Pons (tissue), 1 donor: ENCODE data around the gene SHQ1.

Source experiments
- DNase-seq: peaks from one replicate; pipeline ENCODE4 v3.0.0-alpha.2; 2016; ENCODE audit warnings: low spot score

Gene SHQ1

GRCh38 chr3:72847751-72848702, at the start of gene SHQ1:
Gene SHQ1, minus strand, starts transcription at chr3:72848445. Its CDS starts 105 bp downstream, at chr3:72848340.
- DNase-seq, result peak; percentile 95

DNA sequence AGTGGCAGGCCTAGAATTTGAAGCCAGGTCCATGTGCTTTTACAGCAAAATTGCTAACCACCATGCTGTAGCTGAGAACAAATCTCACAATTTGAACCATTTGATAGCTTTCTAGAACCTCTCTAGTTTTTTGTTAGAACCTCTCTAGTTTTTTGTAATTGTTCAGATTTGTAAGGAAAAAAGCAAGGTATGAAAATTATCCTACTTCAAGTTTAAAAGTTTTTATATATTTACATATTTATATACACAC, 49.4 kb upstream of the SHQ1 start:
- DNase-seq, result no peak

- no peak for DNase-seq
Observed at GRCh38 chr3:72896996-72897757, 48.9 kb upstream of the SHQ1 start.

DNA sequence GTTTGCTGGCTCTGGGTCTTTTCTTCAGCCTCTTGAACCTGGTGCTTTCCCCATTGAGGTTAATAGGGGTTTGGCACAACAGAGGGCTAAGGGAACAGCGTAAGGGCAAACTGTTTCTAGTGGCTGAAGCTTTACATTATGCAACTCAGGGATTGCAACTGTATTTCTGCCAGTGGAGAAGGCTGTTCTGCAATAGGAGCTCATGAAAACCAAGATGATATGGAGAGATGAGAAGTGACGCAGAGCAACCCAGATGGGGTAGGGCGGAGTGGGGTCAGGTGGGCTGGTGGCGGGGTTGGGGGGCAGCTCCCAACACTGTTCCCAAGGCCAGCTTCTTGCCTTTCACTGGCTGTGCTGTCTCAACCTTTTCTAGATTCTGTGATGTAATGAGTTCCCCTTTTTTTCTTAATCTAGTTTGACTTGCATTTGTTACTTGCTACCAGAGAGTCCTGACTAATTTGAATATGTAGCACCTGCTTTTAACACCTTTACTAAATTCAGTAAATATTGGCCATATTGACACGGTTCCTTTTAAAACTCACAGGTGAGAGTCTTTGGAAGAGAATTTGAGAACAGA, 46.8 kb upstream of the SHQ1 start:
- no peak for DNase-seq

- peak; percentile 47 for DNase-seq
Observed at GRCh38 chr3:72892870-72893269, 44.6 kb upstream of the SHQ1 start.

DNA sequence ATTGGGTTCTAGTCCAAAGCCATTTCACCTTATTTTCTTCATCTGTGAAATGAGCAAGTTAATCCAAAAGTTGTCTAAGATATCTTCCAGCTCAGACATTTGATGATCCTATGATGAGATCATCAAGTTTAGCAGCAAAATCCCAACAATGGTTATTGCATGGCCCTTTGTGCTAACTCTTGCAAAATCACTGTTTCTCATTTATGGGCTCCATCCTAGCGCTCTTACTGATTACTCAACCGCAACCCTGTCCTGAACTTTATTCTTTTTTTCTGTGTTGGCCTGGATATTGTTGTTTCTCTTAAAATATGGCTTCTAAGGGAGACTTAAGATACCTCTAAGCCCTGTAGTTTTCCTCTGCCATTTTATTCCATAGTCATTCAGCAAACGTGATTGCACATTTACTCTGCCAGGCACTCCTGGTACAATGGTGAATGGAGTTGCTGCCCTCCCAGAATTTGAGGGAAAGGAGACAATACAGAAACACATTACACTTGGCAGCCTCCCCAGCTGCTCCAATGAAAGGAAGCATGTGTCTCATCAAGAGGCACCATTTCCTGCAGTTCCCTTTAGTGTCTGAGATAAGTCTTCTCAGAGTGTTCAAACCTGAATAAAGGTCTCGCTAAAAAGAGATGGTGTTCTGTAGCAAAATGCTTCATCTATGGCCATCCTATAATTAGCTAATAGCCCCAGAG, 44.0 kb upstream of the SHQ1 start:
- peak; percentile 98 for DNase-seq

DNA sequence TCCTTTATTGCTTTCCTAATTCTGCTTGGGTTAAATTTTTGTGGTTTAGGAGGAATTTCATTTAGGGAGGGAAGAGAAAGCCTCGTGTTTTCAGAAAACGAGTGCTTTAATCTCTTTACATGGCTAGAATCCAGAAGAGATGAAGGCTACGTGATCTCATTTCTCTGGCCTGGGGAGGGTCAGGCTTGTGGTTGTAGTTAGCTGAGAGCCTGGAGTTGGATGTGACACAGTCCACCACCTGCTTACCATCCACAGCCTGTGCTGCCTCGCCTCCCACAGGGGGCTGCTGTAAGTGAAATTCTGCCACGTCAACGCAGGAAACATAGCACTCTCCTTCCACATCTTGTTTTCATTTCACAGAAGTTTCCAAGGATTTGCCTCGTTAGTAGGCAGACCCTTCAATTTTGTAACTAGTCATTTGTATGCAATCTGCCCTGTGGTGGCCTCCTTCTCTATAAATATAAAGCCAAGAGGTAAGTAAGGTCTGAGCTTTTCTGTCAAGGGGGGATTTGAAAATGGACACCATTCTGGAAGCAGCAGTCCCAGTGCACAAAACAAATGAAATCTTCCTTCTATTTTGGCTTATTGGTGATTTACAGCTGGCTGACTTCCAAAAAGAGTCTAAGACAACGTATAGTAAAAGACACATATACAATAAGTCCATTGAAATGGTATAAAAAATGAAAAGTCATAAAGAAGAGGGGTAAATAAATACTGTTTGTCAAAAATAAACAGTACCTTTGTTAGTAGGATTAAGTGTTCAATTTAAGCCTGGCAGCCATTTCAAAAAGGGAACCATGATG, 43.0 kb upstream of the SHQ1 start:
- peak; percentile 57 for DNase-seq

DNA sequence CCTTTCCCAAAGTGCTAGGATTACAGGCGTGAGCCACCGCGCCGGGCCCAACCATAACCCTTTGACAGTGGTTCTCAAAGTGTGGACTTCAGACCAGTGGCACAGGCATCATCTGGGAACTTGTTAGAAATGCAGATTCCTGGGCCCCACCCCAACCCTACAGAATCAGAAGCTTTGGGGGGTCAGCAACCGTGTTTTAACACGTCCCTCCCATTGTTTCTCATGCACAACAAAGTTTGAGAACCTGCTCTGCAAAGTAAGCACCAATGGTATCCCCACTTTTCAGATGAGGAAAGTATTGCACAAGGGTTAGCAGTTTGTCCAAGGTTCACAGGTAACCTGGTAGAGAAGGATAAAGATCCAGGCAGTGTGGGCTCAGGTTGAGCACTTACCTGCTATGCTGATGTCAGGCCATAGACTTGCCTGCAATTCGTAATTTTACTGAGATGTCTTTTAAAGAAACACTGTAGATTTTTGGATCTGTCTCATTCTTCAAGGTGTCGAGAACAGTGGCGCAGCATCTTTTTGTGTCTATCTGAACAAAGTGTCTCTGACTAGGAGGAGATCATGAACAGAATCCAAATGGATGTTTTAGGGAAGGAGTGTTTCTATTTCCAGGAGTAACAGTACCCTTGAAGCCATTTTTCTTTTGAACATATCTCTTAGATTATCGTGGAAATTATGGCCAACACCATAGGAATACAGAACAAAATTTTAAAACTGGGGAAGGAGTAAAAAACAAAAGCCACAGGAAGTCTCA, 42.1 kb upstream of the SHQ1 start:
- DNase-seq, result peak; percentile 56

DNA sequence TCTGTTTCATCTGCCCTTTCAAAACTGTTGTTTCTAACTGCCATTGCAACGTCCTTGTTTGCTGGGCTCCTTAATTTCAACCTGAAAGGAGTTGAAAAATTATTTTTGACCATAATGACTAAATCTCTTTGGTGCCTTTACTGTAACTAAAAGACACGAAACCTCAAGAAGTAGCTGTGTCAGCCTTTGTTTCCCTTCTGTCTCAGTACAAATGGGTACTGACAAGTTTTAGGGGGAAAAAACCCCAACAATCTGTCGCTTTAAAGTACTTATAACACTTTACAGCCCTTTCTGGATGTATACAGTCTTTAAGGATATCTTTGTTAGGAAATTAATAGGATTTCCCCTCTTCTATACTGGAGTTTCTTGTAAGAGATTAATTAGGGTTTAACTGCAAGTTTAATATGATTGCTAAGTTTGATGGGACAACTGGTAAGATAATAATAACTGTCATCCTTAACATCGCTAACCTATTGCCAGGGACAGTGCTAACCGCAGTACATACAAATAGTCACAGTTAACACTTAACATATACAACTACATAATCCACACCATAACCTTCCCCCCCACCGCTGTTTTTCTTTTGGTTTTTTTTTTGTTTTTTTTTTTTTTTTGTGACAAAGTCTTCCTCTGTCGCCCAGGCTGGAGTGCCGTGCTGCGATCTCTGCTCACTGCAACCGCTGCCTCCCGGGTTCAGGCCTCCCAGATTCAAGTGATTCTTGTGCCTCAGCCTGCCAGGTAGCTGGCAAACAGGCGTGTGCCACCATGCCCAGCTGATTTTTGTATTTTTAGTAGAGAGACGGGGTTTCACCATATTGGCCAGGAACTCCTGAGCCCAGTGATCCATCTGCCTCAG, 41.3 kb upstream of the SHQ1 start:
- DNase-seq, result peak; percentile 71

- DNase-seq, result no peak
Observed at GRCh38 chr3:72888546-72889309, 40.5 kb upstream of the SHQ1 start.

DNA sequence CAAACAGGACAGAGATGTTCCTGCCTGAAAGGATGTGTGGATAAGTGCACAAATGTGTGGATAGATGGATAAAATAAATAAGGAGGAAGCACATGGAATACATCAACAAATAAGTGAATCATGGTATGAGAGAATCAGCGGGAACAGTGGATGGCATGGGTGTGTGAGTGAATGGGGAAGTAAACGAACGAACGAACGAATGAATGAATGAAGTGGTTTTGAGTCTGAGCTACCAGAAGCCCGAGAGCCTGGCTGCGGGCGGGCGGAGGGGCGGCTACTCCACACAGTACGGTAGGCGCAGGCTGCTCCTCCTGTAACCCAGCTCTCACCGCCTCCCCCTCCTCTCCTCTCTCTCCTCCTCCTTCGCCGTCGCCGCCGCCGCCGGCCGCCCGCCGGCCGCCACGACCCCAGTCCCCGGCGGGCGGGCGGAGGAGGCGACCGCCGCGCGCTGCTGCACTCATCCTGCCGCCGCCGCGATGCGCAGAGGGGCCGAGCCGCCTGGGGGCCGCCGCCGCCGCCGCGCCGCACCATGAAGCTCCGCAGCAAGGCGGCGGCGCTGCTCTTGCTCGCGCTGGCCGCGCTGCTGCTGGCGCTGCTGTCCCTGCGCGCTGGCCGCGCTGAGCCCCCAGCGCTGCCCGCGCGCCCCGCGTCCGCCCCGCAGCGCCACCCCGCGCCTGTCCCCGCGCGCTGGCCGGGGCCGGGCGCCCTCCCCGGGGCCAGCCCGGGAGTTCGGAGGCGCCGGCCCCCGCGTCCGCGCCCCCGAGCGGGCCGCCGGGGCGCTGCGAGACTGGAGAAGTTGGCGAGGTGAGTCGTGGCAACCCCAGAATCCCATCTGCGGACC, 39.7 kb upstream of the SHQ1 start, which contains the start of gene GXYLT2:
Gene GXYLT2 (plus strand): TSS at position 342 of the 841 bp plus-strand sequence. CDS start 188 bp downstream, at position 530.
- peak; percentile 66 for DNase-seq

GRCh38 chr3:72887343-72887704, 39.1 kb upstream of the SHQ1 start:
- no peak for DNase-seq

DNA sequence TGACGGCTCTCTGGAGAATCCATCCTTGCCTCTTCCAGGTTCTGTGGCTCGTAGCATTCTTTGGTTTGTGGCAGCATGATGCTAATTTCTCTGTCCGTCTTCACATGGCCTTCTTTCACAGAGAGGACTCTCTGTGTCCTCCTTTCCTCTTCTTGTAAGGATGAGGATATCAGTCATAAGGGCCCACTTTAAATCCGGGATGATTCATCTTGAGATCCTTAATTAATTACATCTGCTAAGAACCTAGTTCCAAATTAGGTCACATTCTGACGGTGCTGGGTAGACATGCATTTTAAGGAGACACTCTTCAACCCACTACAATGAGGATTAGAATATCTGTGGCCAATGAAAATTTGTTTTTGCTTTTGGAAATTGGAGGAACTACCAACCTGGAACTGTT, 23.9 kb upstream of the SHQ1 start:
- DNase-seq, result no peak

- no peak for DNase-seq
Observed at GRCh38 chr3:72862314-72863090, 14.3 kb upstream of the SHQ1 start.

GRCh38 chr3:72860846-72861245, 12.6 kb upstream of the SHQ1 start:
- DNase-seq, result no peak

GRCh38 chr3:72860053-72860452, 11.8 kb upstream of the SHQ1 start:
- no peak for DNase-seq

DNA sequence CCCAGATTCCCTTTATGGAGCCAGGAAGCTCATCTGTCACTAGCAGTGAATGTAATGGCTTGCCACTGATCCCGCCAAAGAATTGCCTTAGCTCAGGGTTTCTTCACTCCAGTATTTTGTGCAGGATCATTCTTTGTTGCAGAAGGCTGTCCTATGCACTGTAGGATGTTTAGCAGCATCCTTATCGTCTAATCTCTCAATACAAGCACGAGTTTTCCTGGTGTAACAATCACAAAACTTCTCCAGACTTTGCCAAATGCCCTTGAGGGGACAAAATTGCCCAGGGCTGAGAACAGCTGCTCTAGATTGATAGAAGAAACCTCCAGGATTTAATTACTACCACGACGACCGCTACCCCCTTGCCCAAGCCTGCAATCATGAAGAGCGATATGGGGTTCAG, 6.8 kb upstream of the SHQ1 start:
- no peak for DNase-seq
